RWPE2 (cell line): ENCODE results near the gene APLNR.

Experiments used
- ATAC-seq: fragments of 200-7000 bp; cut with Tn5 transposase; 3 replicates; pipeline ENCODE4 v1.9.1; 2021; ENCODE audit warnings: low read depth
- DNase-seq: peaks from one replicate; pipeline ENCODE4 v3.0.0-alpha.2; 2020; ENCODE audit warnings: low spot score
- H3K27ac ChIP-seq: fragments of 450-650 bp; 2 replicates; pipeline ENCODE4 v1.5.1; 2017; ENCODE audit warnings: mild to moderate bottlenecking; ENCODE audit not compliant: poor library complexity, severe bottlenecking
- H3K27me3 ChIP-seq: fragments of 250-450 bp; sonication (Bioruptor Pico); 2 replicates; pipeline ENCODE4 v1.5.1; 2021; ENCODE audit warnings: mild to moderate bottlenecking, moderate library complexity; ENCODE audit not compliant: insufficient read depth, poor library complexity, severe bottlenecking
- H3K36me3 ChIP-seq: fragments of 250-450 bp; sonication (Bioruptor Pico); 2 replicates; pipeline ENCODE4 v1.5.1; 2020; ENCODE audit warnings: low read depth, mild to moderate bottlenecking, moderate library complexity
- H3K4me1 ChIP-seq: fragments of 250-450 bp; sonication (Bioruptor Pico); 2 replicates; pipeline ENCODE4 v1.5.1; 2021; ENCODE audit warnings: mild to moderate bottlenecking, moderate library complexity; ENCODE audit not compliant: insufficient read depth, poor library complexity, severe bottlenecking
- H3K4me3 ChIP-seq: fragments of 250-450 bp; sonication (Bioruptor Pico); 2 replicates; pipeline ENCODE4 v1.5.1; 2021; ENCODE audit warnings: mild to moderate bottlenecking, moderate library complexity; ENCODE audit not compliant: severe bottlenecking
- H3K9me3 ChIP-seq: fragments of 250-450 bp; sonication (Bioruptor Pico); 2 replicates; pipeline ENCODE4 v1.5.1; 2021; ENCODE audit warnings: mild to moderate bottlenecking, moderate library complexity; ENCODE audit not compliant: severe bottlenecking
- CTCF ChIP-seq: fragments of 450-650 bp; IDR thresholded peaks from one replicate; pipeline ENCODE4 v1.5.1; 2017; ENCODE audit warnings: mild to moderate bottlenecking, moderate library complexity; ENCODE audit not compliant: poor library complexity, severe bottlenecking

APLNR gene

GRCh38 chr11:57230316-57230715, 6.7 kb downstream of the APLNR start:
- H3K27ac ChIP-seq, result no peak overlapping the region
- peaks cover 26% of the 10 kb centered on the region for H3K27me3 ChIP-seq
- ATAC-seq (no peak), DNase-seq (no peak)
- H3K36me3 ChIP-seq, result no peaks in the 10 kb centered on the region
- TF ChIP-seq CTCF, result no peak
- no peaks in the 10 kb centered on the region for H3K9me3 ChIP-seq
- no peak overlapping the region for H3K4me3 ChIP-seq
- H3K4me1 ChIP-seq, result no peaks in the 10 kb centered on the region

GRCh38 chr11:57228600-57228999, 8.4 kb downstream of the APLNR start:
- no peak for ATAC-seq
- H3K27me3 ChIP-seq, result peaks cover 23% of the 10 kb centered on the region
- H3K4me3 ChIP-seq, result no peak overlapping the region
- no peak for TF ChIP-seq CTCF
- H3K4me1 ChIP-seq, result no peaks in the 10 kb centered on the region
- no peaks in the 10 kb centered on the region for H3K36me3 ChIP-seq
- H3K27ac ChIP-seq, result no peak overlapping the region
- no peaks in the 10 kb centered on the region for H3K9me3 ChIP-seq
- DNase-seq, result no peak

GRCh38 chr11:57224537-57224936, 12.5 kb downstream of the APLNR start:
- no peak for DNase-seq
- H3K27me3 ChIP-seq, result no peaks in the 10 kb centered on the region
- no peaks in the 10 kb centered on the region for H3K36me3 ChIP-seq
- TF ChIP-seq CTCF, result no peak
- H3K9me3 ChIP-seq, result no peaks in the 10 kb centered on the region
- no peaks in the 10 kb centered on the region for H3K4me1 ChIP-seq
- no peak overlapping the region for H3K27ac ChIP-seq
- H3K4me3 ChIP-seq, result no peak overlapping the region
- peak; percentile 71 for ATAC-seq

- H3K27me3 ChIP-seq, result no peaks in the 10 kb centered on the region
- ATAC-seq (no peak), DNase-seq (no peak)
- H3K4me1 ChIP-seq, result no peaks in the 10 kb centered on the region
- no peak overlapping the region for H3K4me3 ChIP-seq
- no peaks in the 10 kb centered on the region for H3K9me3 ChIP-seq
- no peak overlapping the region for H3K27ac ChIP-seq
- no peaks in the 10 kb centered on the region for H3K36me3 ChIP-seq
- no peak for TF ChIP-seq CTCF
Measured at GRCh38 chr11:57224128-57224527, 12.9 kb downstream of the APLNR start.

GRCh38 chr11:57223601-57224000, 13.4 kb downstream of the APLNR start:
- Histone ChIP-seq H3K27ac (no peak overlapping the region), H3K9me3 (no peaks in the 10 kb centered on the region), H3K36me3 (no peaks in the 10 kb centered on the region), H3K27me3 (no peaks in the 10 kb centered on the region), H3K4me3 (no peak overlapping the region), H3K4me1 (no peaks in the 10 kb centered on the region)
- no peak for DNase-seq
- no peak for TF ChIP-seq CTCF
- ATAC-seq, result no peak
